ENCODE measurements around the gene EMSY. TPM values are rescaled to one million over a fixed set of nuclear protein-coding genes. Genes with fewer than 3 reads are reported as not detected.
"Not testable (repeated sequence)": the region's sequence is repeated elsewhere in the genome, so short reads cannot be mapped to it uniquely, and the experiment has no call there.

The EMSY gene
- polyA plus RNA-seq, 10 donors: 11.7 to 21.2 (median 15.5) TPM

- DNase-seq: no peak
These were observed 123.8 kb downstream of the EMSY start for GRCh38 chr11:76568621-76569020.

GRCh38 chr11:76572181-76572875, 127.5 kb downstream of the EMSY start:
- not testable (repeated sequence) for DNase-seq

- DNase-seq: no peak
These were observed 129.6 kb downstream of the EMSY start for GRCh38 chr11:76574406-76574805.

GRCh38 chr11:76574879-76575278, 130.1 kb downstream of the EMSY start:
- DNase-seq: no peak

GRCh38 chr11:76577226-76577920, 132.6 kb downstream of the EMSY start:
- DNase-seq: peak in 1 of 3 donors; percentile 66

- no peak for DNase-seq
These were observed 133.3 kb downstream of the EMSY start for GRCh38 chr11:76577921-76578653.

GRCh38 chr11:76578654-76579055, 133.8 kb downstream of the EMSY start:
- peak in 2 of 3 donors; percentile 48 to 73 for DNase-seq

DNA sequence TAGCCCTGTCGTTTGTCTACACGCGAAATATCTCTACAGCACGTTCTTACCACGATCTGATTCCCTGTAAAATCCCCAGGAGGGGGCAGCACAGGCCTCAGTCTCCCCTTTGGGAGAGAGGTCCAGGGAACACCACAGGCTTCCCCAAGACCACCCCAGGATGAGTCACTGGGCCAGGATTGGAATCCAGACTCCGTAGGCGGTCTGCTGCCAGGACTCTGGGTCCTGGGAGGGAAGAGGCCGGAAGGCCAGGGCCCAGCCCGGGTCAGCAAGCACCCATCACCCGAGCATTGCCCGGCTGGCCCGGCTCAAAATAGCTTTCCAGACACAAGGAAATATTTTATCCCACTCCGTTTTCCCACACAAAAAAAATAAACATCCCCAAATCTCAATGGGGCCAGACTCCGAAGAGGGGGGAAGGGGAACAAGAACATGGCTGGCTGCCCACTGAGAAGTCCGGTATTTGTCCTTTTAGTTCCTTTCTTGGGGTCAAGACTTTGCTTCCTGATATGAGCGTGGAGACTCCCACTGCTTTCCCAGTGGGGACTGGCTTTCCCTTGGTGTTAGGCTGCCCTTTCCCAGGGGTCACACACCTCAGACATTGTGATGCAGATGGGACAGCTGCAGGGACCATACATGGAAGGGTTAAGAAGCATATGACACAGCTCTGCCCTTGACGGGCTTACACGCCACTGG, 134.4 kb downstream of the EMSY start:
- DNase-seq: peak in 1 of 3 donors; percentile 68

- DNase-seq: no peak
These were observed 134.9 kb downstream of the EMSY start for GRCh38 chr11:76579752-76580151.

GRCh38 chr11:76582471-76582870, 137.7 kb downstream of the EMSY start:
- DNase-seq: not testable (repeated sequence)

- DNase-seq: no peak
These were observed 143.1 kb downstream of the EMSY start for GRCh38 chr11:76587820-76588454.

DNA sequence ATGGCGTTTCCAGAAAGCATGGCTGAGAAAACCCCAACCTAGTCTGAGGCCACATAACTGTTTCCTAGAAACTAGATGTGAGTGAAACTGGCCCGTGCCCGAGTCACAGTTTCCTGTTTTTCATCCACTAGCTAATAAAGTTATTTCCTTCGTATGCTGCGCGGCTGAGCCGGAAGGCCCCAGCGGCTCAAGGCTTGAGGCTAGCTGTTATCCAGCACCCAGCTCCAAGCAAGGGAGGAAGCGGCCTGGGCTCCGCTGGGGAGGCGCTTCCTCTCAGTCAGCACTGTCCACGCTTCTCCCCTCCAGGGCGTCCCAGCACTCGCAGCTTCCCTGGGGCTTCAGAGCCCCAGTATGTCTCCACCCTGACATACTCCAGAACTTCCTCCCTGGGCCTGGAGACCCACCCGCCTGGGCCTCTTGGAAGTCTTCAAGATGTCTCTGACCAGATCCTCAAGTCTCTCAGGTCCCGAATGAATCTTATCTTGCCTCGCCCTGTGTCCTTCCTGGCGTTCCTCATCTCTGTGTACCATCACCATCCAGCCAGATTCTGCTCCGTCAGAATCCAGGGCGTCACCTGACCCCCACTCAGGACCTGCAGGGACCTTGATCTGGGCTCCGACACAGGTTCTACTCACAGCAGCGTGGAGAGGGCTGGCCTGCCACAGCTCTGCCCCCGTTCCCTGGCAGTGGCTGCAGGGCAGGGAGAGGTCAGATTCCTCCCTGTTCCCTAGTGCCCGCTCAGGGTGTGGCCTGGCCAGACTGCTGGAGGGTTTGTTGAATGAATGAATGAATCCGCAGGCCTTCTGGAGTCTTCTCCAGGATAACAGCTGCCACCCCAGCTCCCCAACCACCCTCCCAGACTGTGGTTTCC, 143.9 kb downstream of the EMSY start:
- peak in 1 of 3 donors; percentile 77 for DNase-seq

DNA sequence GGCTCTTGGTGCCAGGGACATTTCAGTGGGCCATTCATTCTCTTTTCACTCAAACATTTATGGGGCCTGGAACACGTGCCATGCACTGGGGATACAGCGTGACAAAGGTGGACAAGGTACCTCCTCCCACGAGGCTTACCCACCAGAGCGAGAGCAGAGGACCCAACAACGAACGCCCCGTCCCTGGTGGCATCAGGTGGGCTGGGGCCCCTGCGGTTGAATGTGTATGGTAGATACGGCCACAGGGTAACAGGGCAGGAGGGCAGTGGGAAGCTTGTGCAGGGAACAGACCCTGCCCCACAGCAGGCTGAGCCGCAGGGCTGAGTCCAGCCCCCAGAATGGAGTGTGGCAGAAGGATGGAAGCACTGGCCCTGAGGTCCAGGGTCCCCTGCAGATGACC, 144.7 kb downstream of the EMSY start:
- DNase-seq: no peak

GRCh38 chr11:76589964-76590950, 145.4 kb downstream of the EMSY start:
- DNase-seq: no peak

DNA sequence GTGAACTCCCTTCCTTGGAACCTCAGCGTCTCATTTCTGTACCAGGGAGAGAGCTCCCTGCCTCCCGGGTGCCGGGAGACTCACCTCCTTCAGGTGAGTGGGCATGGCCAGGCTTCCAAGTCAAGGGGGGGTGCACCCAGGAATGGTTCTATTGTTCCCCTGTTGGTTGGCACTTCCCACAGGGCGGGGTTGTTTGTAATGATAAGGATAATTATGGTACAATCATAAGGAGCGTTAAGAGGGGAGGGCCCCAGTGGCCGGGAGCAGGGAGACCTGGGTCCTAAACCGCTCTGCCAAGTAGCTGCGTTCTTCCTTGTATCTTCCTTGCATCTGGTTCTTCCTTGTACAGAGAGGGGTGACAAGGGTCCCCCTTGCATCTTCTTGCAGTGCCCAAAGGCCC, 146.6 kb downstream of the EMSY start:
- DNase-seq: no peak

- no peak for DNase-seq
These were observed 147.5 kb downstream of the EMSY start for GRCh38 chr11:76592025-76592914.

- DNase-seq: no peak
These were observed 148.1 kb downstream of the EMSY start for GRCh38 chr11:76592961-76593360.

- DNase-seq: not testable (repeated sequence)
These were observed 150.3 kb downstream of the EMSY start for GRCh38 chr11:76595091-76595490.

All from muscle of back (tissue), 11 donors.